SK-N-SH treated with all-trans-retinoic acid at 6 μM for 48 hours (cell line): ENCODE measurements around the gene TMEM150B.

Source experiments
- ATAC-seq: fragments of 200-7000 bp; cut with Tn5 transposase; 3 replicates; pipeline ENCODE4 v1.9.1; 2020; ENCODE audit warnings: mild to moderate bottlenecking, moderate library complexity
- BACH2 ChIP-seq: fragments of 250-450 bp; sonication (Bioruptor Pico); IDR thresholded peaks from 2 replicates; pipeline ENCODE4 v1.9.0; 2021; ENCODE audit warnings: mild to moderate bottlenecking, borderline replicate concordance
- CREB5 ChIP-seq: fragments of 250-450 bp; sonication (Bioruptor Pico); IDR thresholded peaks from 2 replicates; pipeline ENCODE4 v1.5.1; 2020; ENCODE audit warnings: low read depth, mild to moderate bottlenecking, moderate library complexity
- CSDC2 ChIP-seq: fragments of 250-450 bp; sonication (Bioruptor Pico); IDR thresholded peaks from 2 replicates; pipeline ENCODE4 v1.5.0; 2020; ENCODE audit warnings: mild to moderate bottlenecking, moderate library complexity
- CSRNP3 ChIP-seq: fragments of 250-450 bp; sonication (Bioruptor Pico); IDR thresholded peaks from 2 replicates; pipeline ENCODE4 v1.5.1; 2021; ENCODE audit warnings: mild to moderate bottlenecking, moderate library complexity
- ESRRG ChIP-seq: fragments of 250-450 bp; sonication (Bioruptor Pico); IDR thresholded peaks from 2 replicates; pipeline ENCODE4 v1.6.1; 2021; ENCODE audit warnings: mild to moderate bottlenecking
- GLIS3 ChIP-seq: fragments of 250-450 bp; sonication (Bioruptor Pico); IDR thresholded peaks from 2 replicates; pipeline ENCODE4 v1.5.0; 2020; ENCODE audit warnings: mild to moderate bottlenecking, moderate library complexity
- ISL1 ChIP-seq: fragments of 250-450 bp; sonication (Bioruptor Pico); IDR thresholded peaks from 2 replicates; pipeline ENCODE4 v2.1.2; 2022; ENCODE audit warnings: mild to moderate bottlenecking, moderate library complexity
- OSR1 ChIP-seq: fragments of 250-450 bp; sonication (Bioruptor Pico); IDR thresholded peaks from 2 replicates; pipeline ENCODE4 v1.8.0; 2022; ENCODE audit warnings: moderate library complexity, mild to moderate bottlenecking, inconsistent platforms
- PATZ1 ChIP-seq: fragments of 250-450 bp; sonication (Bioruptor Pico); IDR thresholded peaks from 2 replicates; pipeline ENCODE4 v1.8.0; 2020; ENCODE audit warnings: mild to moderate bottlenecking, moderate library complexity, borderline replicate concordance
- POU6F1 ChIP-seq: fragments of 250-450 bp; sonication (Bioruptor Pico); IDR thresholded peaks from 2 replicates; pipeline ENCODE4 v1.8.0; 2021; ENCODE audit warnings: low read depth, mild to moderate bottlenecking, moderate library complexity, borderline replicate concordance
- PPARA ChIP-seq: fragments of 250-450 bp; sonication (Bioruptor Pico); IDR thresholded peaks from 2 replicates; pipeline ENCODE4 v1.5.0; 2020; ENCODE audit warnings: mild to moderate bottlenecking, borderline replicate concordance
- RARB ChIP-seq: fragments of 250-450 bp; sonication (Bioruptor Pico); IDR thresholded peaks from 2 replicates; pipeline ENCODE4 v1.8.0; 2021; ENCODE audit warnings: mild to moderate bottlenecking, moderate library complexity
- SNAI2 ChIP-seq: fragments of 250-450 bp; sonication (Bioruptor Pico); IDR thresholded peaks from 2 replicates; pipeline ENCODE4 v1.5.0; 2020; ENCODE audit warnings: mild to moderate bottlenecking, moderate library complexity
- TCF4 ChIP-seq: fragments of 250-450 bp; sonication (Bioruptor Pico); IDR thresholded peaks from 2 replicates; pipeline ENCODE4 v1.8.0; 2021; ENCODE audit warnings: mild to moderate bottlenecking, moderate library complexity, borderline replicate concordance
- TOX ChIP-seq: fragments of 250-450 bp; sonication (Bioruptor Pico); IDR thresholded peaks from 2 replicates; pipeline ENCODE4 v1.8.0; 2021; ENCODE audit warnings: mild to moderate bottlenecking, moderate library complexity, borderline replicate concordance
- TSHZ2 ChIP-seq: fragments of 250-450 bp; sonication (Bioruptor Pico); IDR thresholded peaks from 2 replicates; pipeline ENCODE4 v1.5.0; 2020; ENCODE audit warnings: mild to moderate bottlenecking, moderate library complexity
- ZC3H10 ChIP-seq: fragments of 250-450 bp; sonication (Bioruptor Pico); IDR thresholded peaks from 2 replicates; pipeline ENCODE4 v1.5.1; 2021; ENCODE audit warnings: mild to moderate bottlenecking, moderate library complexity
- ZFP3 ChIP-seq: fragments of 250-450 bp; sonication (Bioruptor Pico); IDR thresholded peaks from 2 replicates; pipeline ENCODE4 v1.5.0; 2020; ENCODE audit warnings: mild to moderate bottlenecking, moderate library complexity
- ZFP30 ChIP-seq: fragments of 450-650 bp; formaldehyde crosslinking; IDR thresholded peaks from 2 replicates; pipeline ENCODE4 v1.5.0; 2022; ENCODE audit warnings: mild to moderate bottlenecking, moderate library complexity
- ZNF565 ChIP-seq: fragments of 450-650 bp; formaldehyde crosslinking; conservative IDR thresholded peaks from 2 replicates; pipeline ENCODE4 v1.5.0; 2020; ENCODE audit warnings: low read depth, mild to moderate bottlenecking, moderate library complexity
- ZNF70 ChIP-seq: fragments of 450-650 bp; formaldehyde crosslinking; IDR thresholded peaks from 2 replicates; pipeline ENCODE4 v1.5.0; 2020; ENCODE audit warnings: mild to moderate bottlenecking, moderate library complexity
- ZNF8 ChIP-seq: fragments of 450-650 bp; formaldehyde crosslinking; IDR thresholded peaks from 2 replicates; pipeline ENCODE4 v1.5.0; 2020; ENCODE audit warnings: mild to moderate bottlenecking, moderate library complexity

Gene TMEM150B

GRCh38 chr19:55310498-55310897 lies 14.6 kb downstream of the TMEM150B start (continued):
- TF ChIP-seq CSRNP3 (CRISPR knock-in tag) (no peak), TOX (CRISPR knock-in tag) (no peak)
- TF ChIP-seq, all 23 proteins: peak for 0

GRCh38 chr19:55309448-55309847 lies 15.7 kb downstream of the TMEM150B start:
- no peak for TF ChIP-seq OSR1 (CRISPR knock-in tag)
- no peak for TF ChIP-seq POU6F1 (CRISPR knock-in tag)
- TF ChIP-seq ISL1 (CRISPR knock-in tag) = no peak
- no peak for TF ChIP-seq ZC3H10 (CRISPR knock-in tag)
- no peak for TF ChIP-seq TOX (CRISPR knock-in tag)
- no peak for TF ChIP-seq CSDC2 (CRISPR knock-in tag)
- no peak for TF ChIP-seq ZFP3 (CRISPR knock-in tag)
- no peak for TF ChIP-seq ZFP30
- TF ChIP-seq CSRNP3 (CRISPR knock-in tag) = no peak
- TF ChIP-seq TSHZ2 (CRISPR knock-in tag) = no peak
- no peak for TF ChIP-seq BACH2 (CRISPR knock-in tag)
- TF ChIP-seq ZNF8 (CRISPR knock-in tag) = no peak
- no peak for TF ChIP-seq SNAI2 (CRISPR knock-in tag)
- no peak for TF ChIP-seq CREB5
- TF ChIP-seq GLIS3 = no peak
- no peak for ATAC-seq

GRCh38 chr19:55308281-55308680 lies 16.9 kb downstream of the TMEM150B start:
- TF ChIP-seq POU6F1 (CRISPR knock-in tag) (no peak), OSR1 (CRISPR knock-in tag) (no peak), PATZ1 (CRISPR knock-in tag) (no peak), ISL1 (CRISPR knock-in tag) (no peak), BACH2 (CRISPR knock-in tag) (no peak), TOX (CRISPR knock-in tag) (no peak), CREB5 (no peak), ZNF70 (CRISPR knock-in tag) (no peak), ZFP3 (CRISPR knock-in tag) (no peak), ESRRG (CRISPR knock-in tag) (no peak), RARB (CRISPR knock-in tag) (no peak), ZNF565 (CRISPR knock-in tag) (no peak), ZFP30 (no peak), CSDC2 (CRISPR knock-in tag) (no peak), GLIS3 (no peak), CSRNP3 (CRISPR knock-in tag) (no peak), SNAI2 (CRISPR knock-in tag) (no peak), TCF4 (no peak), PPARA (CRISPR knock-in tag) (no peak)
- ATAC-seq = no peak
